IMR-90 (cell line): ENCODE data around the gene CCR6. TPM values are rescaled to one million over a fixed set of nuclear protein-coding genes. Genes with fewer than 3 reads are reported as not detected.

Source experiments
- ATAC-seq: fragments of 200-7000 bp; cut with Tn5 transposase; 2 replicates; pipeline ENCODE4 v1.9.1; 2020; ENCODE audit warnings: low read depth, mild to moderate bottlenecking, moderate library complexity
- BruUV-seq: library from RNA; stranded (reverse); fragments of 400-500 nt; replicated peaks from 2 replicates; lab custom pipeline; 2021; lab: Mats Ljungman, UMichigan
- CTCF ChIA-PET: fragments of 300-600 bp; formaldehyde crosslinking; extraction: SDS; loops from one replicate; lab custom pipeline; 2021; ENCODE audit warnings: antibody characterized with exemption; lab: Yijun Ruan, JAX
- POLR2A ChIA-PET: fragments of 300-600 bp; sonication (Branson Sonifier 250); formaldehyde crosslinking; loops from one replicate; lab custom pipeline; 2022; ENCODE audit warnings: antibody characterized with exemption; ENCODE audit not compliant: unreplicated experiment; lab: Charles Lee
- DNase-seq: peaks from one replicate; pipeline ENCODE4 v3.0.0; 2013
- H2AFZ ChIP-seq: replicated peaks from 2 replicates; pipeline ENCODE3; 2013; ENCODE audit warnings: low read length, mild to moderate bottlenecking; ENCODE audit not compliant: poor library complexity
- H2AK5ac ChIP-seq: 2 replicates; pipeline ENCODE4 v1.6.1; 2013; ENCODE audit warnings: low read depth, low read length, inconsistent platforms
- H2AK9ac ChIP-seq: replicated peaks from 2 replicates; pipeline ENCODE3; 2013; ENCODE audit warnings: mild to moderate bottlenecking, low read depth, low read length, moderate library complexity; ENCODE audit not compliant: poor library complexity
- H2BK120ac ChIP-seq: 2 replicates; pipeline ENCODE4 v1.6.1; 2013; ENCODE audit warnings: low read depth, low read length, inconsistent platforms
- H2BK15ac ChIP-seq: 3 replicates; pipeline ENCODE4 v1.6.1; 2013; ENCODE audit warnings: low read depth, low read length, inconsistent platforms
- H2BK20ac ChIP-seq: 2 replicates; pipeline ENCODE4 v1.6.1; 2013; ENCODE audit warnings: low read depth, mild to moderate bottlenecking, inconsistent platforms, low read length, moderate library complexity
- H2BK5ac ChIP-seq: 2 replicates; pipeline ENCODE4 v1.6.1; 2013; ENCODE audit warnings: mild to moderate bottlenecking, low read depth, low read length, inconsistent platforms; ENCODE audit not compliant: poor library complexity, severe bottlenecking
- H3K14ac ChIP-seq: replicated peaks from 2 replicates; pipeline ENCODE4 v1.6.1; 2013; ENCODE audit warnings: low read depth, low read length, inconsistent platforms
- H3K18ac ChIP-seq: 2 replicates; pipeline ENCODE4 v1.6.1; 2013; ENCODE audit warnings: low read depth, low read length, control low read depth
- H3K23ac ChIP-seq: 2 replicates; pipeline ENCODE4 v1.6.1; 2013; ENCODE audit warnings: low read depth, low read length, inconsistent platforms
- H3K27ac ChIP-seq: 2 replicates; pipeline ENCODE4 v1.5.1; 2013; ENCODE audit warnings: mild to moderate bottlenecking, control low read depth, low read length; ENCODE audit not compliant: insufficient read depth
- H3K27me3 ChIP-seq: 2 replicates; pipeline ENCODE4 v1.6.1; 2013; ENCODE audit warnings: low read length; ENCODE audit not compliant: control insufficient read depth, insufficient read depth
- H3K36me3 ChIP-seq: 2 replicates; pipeline ENCODE4 v1.6.1; 2013; ENCODE audit warnings: low read length, mixed read lengths; ENCODE audit not compliant: control insufficient read depth, insufficient read depth
- H3K4ac ChIP-seq: 2 replicates; pipeline ENCODE4 v1.6.1; 2013; ENCODE audit warnings: low read depth, low read length, inconsistent platforms
- H3K4me1 ChIP-seq: 2 replicates; pipeline ENCODE4 v1.6.1; 2013; ENCODE audit warnings: low read length, mixed read lengths; ENCODE audit not compliant: control insufficient read depth, insufficient read depth
- H3K4me2 ChIP-seq: 2 replicates; pipeline ENCODE4 v1.6.1; 2013; ENCODE audit warnings: low read depth, mild to moderate bottlenecking, control low read depth, low read length, moderate library complexity
- H3K4me3 ChIP-seq: 2 replicates; pipeline ENCODE4 v1.5.1; 2013; ENCODE audit warnings: low read depth, mild to moderate bottlenecking, control low read depth, low read length, moderate library complexity; ENCODE audit not compliant: insufficient read depth
- H3K56ac ChIP-seq: 2 replicates; pipeline ENCODE4 v1.6.1; 2013; ENCODE audit warnings: low read length, inconsistent platforms; ENCODE audit not compliant: insufficient read depth; ENCODE audit errors: extremely low read depth
- H3K79me1 ChIP-seq, 2 experiments: 2 replicates each; pipeline ENCODE4 v1.6.1; 2013; ENCODE audit warnings: low read length in 2 of 2, inconsistent platforms in 1 of 2, low read depth in 1 of 2
- H3K9ac ChIP-seq: 2 replicates; pipeline ENCODE4 v1.6.1; 2013; ENCODE audit warnings: low read depth, low read length, control low read depth
- H3K9me1 ChIP-seq: 2 replicates; pipeline ENCODE4 v1.6.1; 2013; ENCODE audit warnings: low read length, inconsistent platforms; ENCODE audit not compliant: insufficient read depth
- H3K9me3 ChIP-seq: 2 replicates; pipeline ENCODE4 v1.6.1; 2013; ENCODE audit warnings: low read length; ENCODE audit not compliant: control insufficient read depth, insufficient read depth
- H4K20me1 ChIP-seq: 2 replicates; pipeline ENCODE4 v1.6.1; 2013; ENCODE audit warnings: low read length, inconsistent platforms; ENCODE audit not compliant: insufficient read depth
- H4K5ac ChIP-seq: 2 replicates; pipeline ENCODE4 v1.6.1; 2013; ENCODE audit warnings: mild to moderate bottlenecking, low read depth, low read length, control low read depth
- H4K8ac ChIP-seq, 2 experiments: 2 replicates each; pipeline ENCODE4 v1.6.1; 2013; ENCODE audit warnings: low read depth in 2 of 2, low read length in 2 of 2, control low read depth in 1 of 2, inconsistent platforms in 1 of 2
- H4K91ac ChIP-seq: 2 replicates; pipeline ENCODE4 v1.6.1; 2013; ENCODE audit warnings: low read depth, low read length, inconsistent platforms; ENCODE audit not compliant: insufficient read depth
- MAFK ChIP-seq: IDR thresholded peaks from 2 replicates; pipeline ENCODE4 v1.6.1; 2012; ENCODE audit warnings: low read depth, low read length, improper control_type of control experiment
- MAZ ChIP-seq: IDR thresholded peaks from 2 replicates; pipeline ENCODE4 v1.6.1; 2012; ENCODE audit warnings: low read depth, mild to moderate bottlenecking, low read length, improper control_type of control experiment, moderate library complexity, borderline replicate concordance
- SMC3 ChIP-seq: fragments of 150-350 bp; IDR thresholded peaks from 2 replicates; pipeline ENCODE4 v1.6.1; 2016; ENCODE audit warnings: low read depth, mild to moderate bottlenecking, antibody characterized with exemption, low read length, moderate library complexity
- WGBS, 2 experiments: methylation state at CpG; one replicate each; pipeline versions ENCODE4 v1.1.5 to v1.1.7; 2013; ENCODE audit warnings: missing lambda C conversion rate in 2 of 2; ENCODE audit not compliant: insufficient read length in 1 of 2; ENCODE audit errors: extremely low coverage in 2 of 2; 5-methylcytosine and 5-hydroxymethylcytosine counted together
- dilution Hi-C: fragments of 300-500 bp; cut with HindIII; formaldehyde crosslinking; loops from one replicate; pipeline ENCODE4 v1.14.3; 2018; ENCODE audit warnings: low sequenced_read_pairs; ENCODE audit not compliant: unreplicated experiment
- in situ Hi-C: fragments of 300-500 bp; cut with MboI; formaldehyde crosslinking; loops from 3 replicates; pipeline ENCODE4 v1.14.3; 2019; ENCODE audit warnings: low sequenced_read_pairs, inconsistent platforms, mixed read lengths
- intact Hi-C: fragments of 100-400 bp; cut with micrococcal nuclease; formaldehyde crosslinking; loops from 2 replicates; pipeline ENCODE4 v1.10.0; 2022
- polyA plus RNA-seq, 3 experiments: library from polyadenylated mRNA; depleted of rRNA; stranded (reverse); fragments of >200 nt; gene quantifications; 2 replicates each; pipeline ENCODE4 v1.2.3, GENCODE V29; 2012; ENCODE audit warnings: low replicate concordance in 1 of 3
- total RNA-seq: library from RNA; depleted of rRNA; stranded (reverse); fragments of >200 nt; gene quantifications from 2 replicates; pipeline ENCODE4 v1.2.3, GENCODE V29; 2012

CCR6 gene
- total and polyA plus RNA-seq, 2 of the 4 experiments (the other 2 are of a cell fraction): not detected

GRCh38 chr6:167137081-167137480 is 14.2 kb downstream of the CCR6 start:
- H3K9ac ChIP-seq: no peak overlapping the region
- dilution Hi-C loops: no loop called here
- H2BK20ac ChIP-seq: no peak overlapping the region
- H4K91ac ChIP-seq: no peak overlapping the region
- no peaks in the 10 kb centered on the region for H3K79me1 ChIP-seq
- no TSS peak for BruUV-seq
- no peaks in the 10 kb centered on the region for H3K4me1 ChIP-seq
- no peak overlapping the region for H4K8ac ChIP-seq
- no peak overlapping the region for H2AFZ ChIP-seq
- H3K4me2 ChIP-seq: no peak overlapping the region
- ChIA-PET POLR2A (no interaction called here), CTCF (no interaction called here)
- no peak overlapping the region for H2AK5ac ChIP-seq
- ATAC-seq (no peak), DNase-seq (no peak)
- H2BK15ac ChIP-seq: no peak overlapping the region
- intact Hi-C loops: no loop called here
- no peak for TF ChIP-seq SMC3
- no peak for TF ChIP-seq MAFK
- TF ChIP-seq MAZ: no peak
- no peak overlapping the region for H4K5ac ChIP-seq
- H3K27me3 ChIP-seq: no peaks in the 10 kb centered on the region
- no peak overlapping the region for H3K56ac ChIP-seq
- no peak overlapping the region for H3K4ac ChIP-seq
- no peak overlapping the region for H2BK5ac ChIP-seq
- in situ Hi-C loops: no loop called here
- H2BK120ac ChIP-seq: no peak overlapping the region
- no peaks in the 10 kb centered on the region for H4K20me1 ChIP-seq
- no peaks in the 10 kb centered on the region for H3K9me1 ChIP-seq
- no peak overlapping the region for H3K4me3 ChIP-seq
- no peak overlapping the region for H3K14ac ChIP-seq
- no peak overlapping the region for H3K23ac ChIP-seq
- H3K18ac ChIP-seq: no peak overlapping the region
- no peaks in the 10 kb centered on the region for H3K36me3 ChIP-seq
- H2AK9ac ChIP-seq: no peak overlapping the region
- no peak overlapping the region for H3K27ac ChIP-seq
- 100% methylated on average over 3 of the region's 10 CpGs; no CpG with 5 or more reads in 1 of the 2 experiments for WGBS, 2 experiments
- H3K9me3 ChIP-seq: peaks cover 15% of the 10 kb centered on the region
